Endothelial cell of umbilical vein (primary cell): ENCODE measurements around the gene THEMIS. TPM values are rescaled to one million over a fixed set of nuclear protein-coding genes. Genes with fewer than 3 reads are reported as not detected.

ENCODE experiments used
- BruUV-seq: library from RNA; stranded (reverse); fragments of 400-500 nt; replicated peaks from 2 replicates; lab custom pipeline; 2021; lab: Mats Ljungman, UMichigan
- CTCF ChIA-PET: fragments of 300-600, 350-600 bp; sonication (Branson Sonifier 250); formaldehyde crosslinking; loops from one replicate; lab custom pipeline; 2021; ENCODE audit warnings: antibody characterized with exemption, inconsistent platforms; lab: Charles Lee
- POLR2A ChIA-PET: fragments of 300-600, 350-600 bp; sonication (Branson Sonifier 250); formaldehyde crosslinking; loops from one replicate; lab custom pipeline; 2021; ENCODE audit warnings: antibody characterized with exemption, inconsistent platforms; lab: Charles Lee
- DNase-seq: peaks from one replicate; pipeline ENCODE4 v3.0.0-alpha.2; 2011; ENCODE audit warnings: low read depth, low spot score
- FAIRE-seq: peaks from 2 replicates; lab custom pipeline; 2011; peaks lifted over from hg19 to GRCh38; lab: Jason Lieb, UNC
- H2AFZ ChIP-seq: 2 replicates; pipeline ENCODE4 v1.6.0; 2012; ENCODE audit warnings: low read depth, low read length, control low read depth, inconsistent platforms
- H3K27ac ChIP-seq: 2 replicates; pipeline ENCODE4 v1.5.1; 2011; ENCODE audit warnings: low read depth, mild to moderate bottlenecking, control low read depth, low read length, moderate library complexity; ENCODE audit not compliant: insufficient read depth
- H3K27me3 ChIP-seq, 2 experiments: 2 replicates each; pipeline versions ENCODE4 v1.6.0 to v1.6.1; 2011; ENCODE audit warnings: low read length in 2 of 2, mixed read lengths in 1 of 2; ENCODE audit not compliant: control insufficient read depth in 2 of 2, insufficient read depth in 2 of 2
- H3K36me3 ChIP-seq, 2 experiments: 2 replicates in 1 of 2; 3 replicates in 1 of 2; pipeline ENCODE4 v1.5.1; 2011; ENCODE audit warnings: low read length in 2 of 2, mild to moderate bottlenecking in 1 of 2, moderate library complexity in 1 of 2; ENCODE audit not compliant: control insufficient read depth in 2 of 2, insufficient read depth in 2 of 2; ENCODE audit errors: extremely low read depth in 1 of 2
- H3K4me1 ChIP-seq: 3 replicates; pipeline ENCODE4 v1.5.1; 2011; ENCODE audit warnings: mild to moderate bottlenecking, low read length; ENCODE audit not compliant: control insufficient read depth, insufficient read depth; ENCODE audit errors: extremely low read depth
- H3K4me2 ChIP-seq: 2 replicates; pipeline ENCODE4 v1.6.1; 2011; ENCODE audit warnings: low read length, control low read depth, mixed read lengths; ENCODE audit not compliant: insufficient read depth
- H3K4me3 ChIP-seq, 3 experiments: fragments of 200-600 bp in 1 of 3; sonication (generic), shearing (Covaris generic) in 1 of 3; replicated peaks in 1 of 3; 2 replicates each; pipeline ENCODE4 v1.5.1; 2011 to 2016; ENCODE audit warnings: control low read depth in 3 of 3, low read length in 3 of 3, mild to moderate bottlenecking in 2 of 3, inconsistent platforms in 1 of 3, low read depth in 1 of 3, moderate library complexity in 1 of 3; ENCODE audit not compliant: insufficient read depth in 1 of 3
- H3K79me2 ChIP-seq: 2 replicates; pipeline ENCODE4 v1.6.0; 2012; ENCODE audit warnings: low read length, inconsistent platforms; ENCODE audit not compliant: control insufficient read depth, insufficient read depth
- H3K9ac ChIP-seq: replicated peaks from 2 replicates; pipeline ENCODE3; 2011; ENCODE audit warnings: low read length, control low read depth; ENCODE audit not compliant: insufficient read depth; ENCODE audit errors: extremely low read depth
- H3K9me1 ChIP-seq: replicated peaks from 3 replicates; pipeline ENCODE4 v1.6.0; 2011; ENCODE audit warnings: mild to moderate bottlenecking, low read length; ENCODE audit not compliant: control insufficient read depth, insufficient read depth; ENCODE audit errors: extremely low read depth
- H3K9me3 ChIP-seq: replicated peaks from 2 replicates; pipeline ENCODE4 v1.5.1; 2012; ENCODE audit warnings: low read length, inconsistent platforms; ENCODE audit not compliant: control insufficient read depth, insufficient read depth
- H4K20me1 ChIP-seq: replicated peaks from 2 replicates; pipeline ENCODE3; 2011; ENCODE audit warnings: mild to moderate bottlenecking, low read length; ENCODE audit not compliant: control insufficient read depth, insufficient read depth; ENCODE audit errors: extremely low read depth
- EZH2 ChIP-seq: IDR thresholded peaks from 2 replicates; pipeline ENCODE4 v1.6.1; 2012; ENCODE audit warnings: borderline replicate concordance, low read depth, mild to moderate bottlenecking, moderate library complexity, low read length, inconsistent platforms; ENCODE audit not compliant: severe bottlenecking
- FOS ChIP-seq: IDR thresholded peaks from 2 replicates; pipeline ENCODE4 v1.6.1; 2011; ENCODE audit warnings: mild to moderate bottlenecking, low read length, moderate library complexity, borderline replicate concordance; ENCODE audit not compliant: insufficient read depth
- GATA2 ChIP-seq: IDR thresholded peaks from 2 replicates; pipeline ENCODE4 v1.7.0; 2011; ENCODE audit warnings: low read depth, mild to moderate bottlenecking, moderate library complexity, mixed read lengths, low read length; ENCODE audit not compliant: insufficient read length, insufficient read depth
- JUN ChIP-seq: IDR thresholded peaks from 2 replicates; pipeline ENCODE4 v1.6.1; 2011; ENCODE audit warnings: borderline replicate concordance, low read depth; ENCODE audit not compliant: insufficient read length, insufficient read depth
- MYC ChIP-seq: IDR thresholded peaks from one replicate; pipeline ENCODE4 v1.6.1; 2011; ENCODE audit warnings: mild to moderate bottlenecking, low read depth, low read length
- POLR2A ChIP-seq: IDR thresholded peaks from 2 replicates; pipeline ENCODE4 v1.6.1; 2012; ENCODE audit warnings: low read depth, mild to moderate bottlenecking, control low read depth, low read length
- POLR2AphosphoS5 ChIP-seq: IDR thresholded peaks from 2 replicates; pipeline ENCODE4 v1.6.1; 2012; ENCODE audit warnings: low read depth, mild to moderate bottlenecking, control low read depth, low read length, moderate library complexity; ENCODE audit not compliant: insufficient read depth
- dilution Hi-C: fragments of 300-500 bp; cut with MboI; formaldehyde crosslinking; loops from one replicate; pipeline ENCODE4 v1.15.0; 2019; ENCODE audit warnings: low sequenced_read_pairs; ENCODE audit not compliant: extremely low pct_ligation_motif_present
- intact Hi-C: fragments of 100-400 bp; cut with micrococcal nuclease; formaldehyde crosslinking; loops from one replicate; pipeline ENCODE4 v1.10.0; 2022
- polyA plus RNA-seq, 4 experiments: library from polyadenylated mRNA; depleted of rRNA in 3 of 4; stranded (reverse) in 3 of 4; unstranded in 1 of 4; fragments of >200 nt; gene quantifications; 2 replicates each; pipeline versions ENCODE4 v1.2.1 to v1.2.3, GENCODE V29; 2011 to 2012; ENCODE audit warnings: missing spikeins in 1 of 4
- total RNA-seq: library from RNA; stranded (reverse); gene quantifications from 2 replicates; pipeline ENCODE4 v1.2.3, GENCODE V29; 2021
- TF ChIP-seq, protein P1 (sequence below), 2 donors: IDR thresholded peaks; 1 replicate in 1 of 2; 2 replicates in 1 of 2; pipeline ENCODE4 v1.5.1; 2011; ENCODE audit warnings: low read length in 2 of 2, mild to moderate bottlenecking in 2 of 2, moderate library complexity in 2 of 2, control low read depth in 1 of 2, inconsistent platforms in 1 of 2, low read depth in 1 of 2; ENCODE audit not compliant: insufficient read depth in 1 of 2; ENCODE audit errors: extremely low read depth in 1 of 2
- TF ChIP-seq, protein P2 (sequence below): IDR thresholded peaks from 2 replicates; pipeline ENCODE4 v1.6.1; 2011; ENCODE audit not compliant: insufficient read depth, insufficient read length

Gene THEMIS
- total and polyA plus RNA-seq, 2 donors (not counting 3 experiments of a cell fraction or from before 2014, with no cell fraction given) = not detected

DNA sequence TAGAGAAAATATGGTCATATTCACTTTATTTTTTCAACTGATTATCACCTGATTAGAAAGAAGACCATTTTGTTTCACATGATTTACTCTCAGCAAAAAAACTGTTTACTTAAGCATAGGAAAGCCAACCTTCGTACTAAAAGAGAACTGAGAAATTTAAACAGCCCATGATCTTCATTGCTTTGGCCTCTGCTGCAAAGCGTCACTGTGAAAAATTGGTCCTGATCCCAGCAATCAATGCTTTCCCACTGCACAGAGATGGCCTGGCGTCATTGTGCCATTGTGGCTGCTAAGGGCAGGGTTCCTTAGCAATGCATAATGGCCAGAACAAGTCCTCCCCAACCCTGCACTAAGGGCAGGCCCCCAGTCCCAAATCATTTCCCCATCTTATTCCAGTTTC, 19.9 kb upstream of the THEMIS start:
- no peak for DNase-seq
- H3K79me2 ChIP-seq = no peaks in the 10 kb centered on the region
- H3K9me3 ChIP-seq = no peaks in the 10 kb centered on the region
- TF ChIP-seq EZH2 (no peak), POLR2A (no peak), JUN (no peak), FOS (no peak), MYC (no peak), GATA2 (no peak), POLR2AphosphoS5 (no peak)
- TF ChIP-seq, protein P1, sequence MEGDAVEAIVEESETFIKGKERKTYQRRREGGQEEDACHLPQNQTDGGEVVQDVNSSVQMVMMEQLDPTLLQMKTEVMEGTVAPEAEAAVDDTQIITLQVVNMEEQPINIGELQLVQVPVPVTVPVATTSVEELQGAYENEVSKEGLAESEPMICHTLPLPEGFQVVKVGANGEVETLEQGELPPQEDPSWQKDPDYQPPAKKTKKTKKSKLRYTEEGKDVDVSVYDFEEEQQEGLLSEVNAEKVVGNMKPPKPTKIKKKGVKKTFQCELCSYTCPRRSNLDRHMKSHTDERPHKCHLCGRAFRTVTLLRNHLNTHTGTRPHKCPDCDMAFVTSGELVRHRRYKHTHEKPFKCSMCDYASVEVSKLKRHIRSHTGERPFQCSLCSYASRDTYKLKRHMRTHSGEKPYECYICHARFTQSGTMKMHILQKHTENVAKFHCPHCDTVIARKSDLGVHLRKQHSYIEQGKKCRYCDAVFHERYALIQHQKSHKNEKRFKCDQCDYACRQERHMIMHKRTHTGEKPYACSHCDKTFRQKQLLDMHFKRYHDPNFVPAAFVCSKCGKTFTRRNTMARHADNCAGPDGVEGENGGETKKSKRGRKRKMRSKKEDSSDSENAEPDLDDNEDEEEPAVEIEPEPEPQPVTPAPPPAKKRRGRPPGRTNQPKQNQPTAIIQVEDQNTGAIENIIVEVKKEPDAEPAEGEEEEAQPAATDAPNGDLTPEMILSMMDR (IDR thresholded peaks at IDR 0.05; ENCODE audit: extremely low read depth in 1 of 2, insufficient read depth in 1 of 2, low read depth in 1 of 2, low read length in 2 of 2) = no peak
- TF ChIP-seq, protein P2, sequence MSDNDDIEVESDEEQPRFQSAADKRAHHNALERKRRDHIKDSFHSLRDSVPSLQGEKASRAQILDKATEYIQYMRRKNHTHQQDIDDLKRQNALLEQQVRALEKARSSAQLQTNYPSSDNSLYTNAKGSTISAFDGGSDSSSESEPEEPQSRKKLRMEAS = no peak
- intact Hi-C loops = no loop called here
- BruUV-seq = no TSS peak
- ChIA-PET POLR2A (no interaction called here), CTCF (no interaction called here)
- H3K27me3 ChIP-seq = peaks cover 3 to 9% of the 10 kb centered on the region in 2 experiments
- no peaks in the 10 kb centered on the region for H4K20me1 ChIP-seq
- no peak overlapping the region for H2AFZ ChIP-seq
- H3K4me2 ChIP-seq = no peak overlapping the region
- no peaks in the 10 kb centered on the region for H3K9me1 ChIP-seq
- no peaks in the 10 kb centered on the region for H3K36me3 ChIP-seq
- no peak overlapping the region for H3K27ac ChIP-seq
- H3K4me1 ChIP-seq = no peaks in the 10 kb centered on the region
- no peak overlapping the region for H3K9ac ChIP-seq
- no peak overlapping the region for H3K4me3 ChIP-seq
- dilution Hi-C loops = no loop called here
- no peak for FAIRE-seq
